Measurements from ENCODE around the gene EXO1.
"Not testable (repeated sequence)": the region's sequence is repeated elsewhere in the genome, so short reads cannot be mapped to it uniquely, and the experiment has no call there.

Gene EXO1

DNA sequence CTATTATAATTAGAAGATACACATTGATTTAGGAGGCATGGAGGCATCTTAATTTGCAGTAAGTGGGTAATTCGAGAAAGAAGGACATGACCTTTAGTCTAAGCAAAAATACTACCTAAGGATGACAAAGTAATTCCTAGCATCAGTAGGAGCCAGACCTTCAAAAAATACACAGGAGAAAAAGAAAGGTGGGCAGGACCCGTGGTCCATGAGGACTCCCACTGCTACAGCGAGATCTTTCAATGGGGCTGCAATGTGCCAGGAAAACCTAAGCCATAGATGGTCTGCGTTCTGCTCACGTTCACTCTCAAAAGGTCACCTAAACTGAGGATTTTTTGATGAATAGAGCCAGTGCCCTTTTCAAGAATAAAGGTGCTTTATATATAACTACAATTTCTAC, 10.6 kb upstream of the EXO1 start:
- DNase-seq: no peak

DNA sequence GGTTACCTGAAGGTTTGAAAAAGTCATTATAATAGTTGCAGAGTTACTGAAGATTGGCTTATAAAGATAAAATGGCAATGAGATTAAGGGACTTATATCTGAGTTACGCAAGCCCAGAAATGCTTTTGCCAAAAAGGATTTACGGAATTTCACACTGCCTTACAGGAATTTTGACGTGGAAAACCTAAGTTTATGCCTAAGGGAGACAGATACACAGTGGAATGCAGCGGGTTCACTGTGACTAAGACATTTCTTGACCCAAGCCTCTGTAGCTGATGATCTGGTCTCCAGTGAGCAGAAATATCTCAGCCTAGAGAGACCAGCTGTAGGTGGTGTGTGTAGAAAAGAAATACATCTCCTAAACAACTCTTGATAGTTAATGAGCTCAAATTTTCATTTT, 10.1 kb upstream of the EXO1 start:
- DNase-seq: no peak

DNA sequence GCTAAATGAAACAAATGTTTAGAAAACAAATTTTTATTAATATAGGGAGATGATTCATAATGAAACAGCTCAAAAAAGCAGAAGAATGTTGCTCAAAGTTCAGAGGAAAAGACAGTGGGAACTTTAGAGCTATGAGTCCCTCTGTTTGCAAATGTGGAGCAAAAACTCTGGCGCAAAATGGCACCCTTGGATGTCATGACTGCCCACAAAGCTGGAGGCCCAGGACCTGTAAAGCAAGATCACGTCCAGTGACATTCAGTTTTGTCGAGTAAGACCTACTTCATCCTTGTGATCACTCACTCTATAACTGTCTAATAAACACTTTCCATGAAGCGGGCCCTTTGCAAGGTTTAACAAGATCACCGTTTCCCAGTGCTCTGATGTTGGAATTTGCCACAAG, 9.1 kb upstream of the EXO1 start:
- no peak for DNase-seq

DNA sequence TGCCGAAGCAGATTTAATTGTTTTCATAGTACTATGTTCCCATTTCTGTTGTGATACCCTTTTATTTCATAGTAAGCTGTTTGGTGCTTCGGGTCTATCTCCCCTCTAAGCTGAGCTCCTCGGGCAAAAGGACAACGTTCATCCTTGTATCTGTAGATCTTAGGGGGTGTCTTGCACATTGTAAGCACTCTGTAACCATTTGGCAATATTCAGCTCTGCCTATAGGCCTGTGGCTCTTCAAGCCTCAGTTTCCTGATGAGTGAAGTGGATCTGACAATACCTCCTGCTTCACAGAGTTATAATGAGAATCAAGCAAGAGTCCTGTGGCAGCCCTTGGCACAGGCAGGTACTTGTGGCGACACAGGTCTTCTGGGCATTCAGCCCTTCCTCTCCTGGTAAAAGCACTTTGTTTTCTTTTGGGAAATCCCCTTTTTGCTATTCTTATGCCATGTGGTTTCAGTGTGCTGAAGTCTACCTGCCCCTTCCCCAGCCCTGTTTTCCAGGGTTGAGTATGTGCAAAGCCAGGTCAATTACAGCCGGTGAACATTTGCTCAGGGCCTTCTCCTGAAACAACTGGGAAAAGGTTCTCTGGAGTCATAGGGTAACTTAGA, 8.5 kb upstream of the EXO1 start:
- no peak for DNase-seq

DNA sequence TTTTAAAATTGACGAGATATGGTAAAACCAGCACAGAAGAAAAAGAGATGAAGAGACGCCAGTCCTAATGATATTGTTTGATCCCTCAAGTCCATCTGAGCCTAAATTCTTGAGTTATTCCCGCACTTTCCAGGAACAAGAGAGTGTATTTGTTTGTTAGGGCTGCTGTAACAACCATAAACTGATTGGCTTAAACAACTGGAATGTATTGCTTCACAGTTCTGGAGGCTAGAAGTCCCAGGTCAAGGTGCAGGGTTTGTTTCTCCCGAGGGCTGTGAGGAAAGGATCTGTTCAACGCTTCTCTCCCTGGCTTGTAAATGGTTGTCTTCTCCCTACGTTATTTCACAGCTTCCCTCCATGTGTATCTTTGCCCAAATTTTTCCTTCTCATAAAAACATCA, 7.8 kb upstream of the EXO1 start:
- DNase-seq: no peak

DNA sequence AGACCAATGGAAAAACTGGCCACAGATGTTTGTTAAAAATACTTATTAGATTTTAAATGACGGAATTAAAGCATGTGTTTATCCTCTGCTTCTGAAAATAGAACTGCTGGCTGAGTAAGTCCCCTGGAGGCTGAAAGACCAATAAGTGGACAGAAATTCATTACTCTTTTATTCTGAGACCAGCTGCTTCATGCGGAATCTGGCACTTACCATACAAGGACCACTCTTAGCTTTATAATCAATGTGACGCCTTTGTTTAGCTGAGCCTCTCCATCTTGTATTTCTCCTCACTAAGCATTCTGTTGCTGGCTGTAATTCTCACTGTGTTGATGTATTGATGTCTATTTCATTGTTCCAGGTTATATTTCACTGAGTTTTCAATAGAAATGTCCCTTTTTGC, 6.3 kb upstream of the EXO1 start:
- DNase-seq: no peak

DNA sequence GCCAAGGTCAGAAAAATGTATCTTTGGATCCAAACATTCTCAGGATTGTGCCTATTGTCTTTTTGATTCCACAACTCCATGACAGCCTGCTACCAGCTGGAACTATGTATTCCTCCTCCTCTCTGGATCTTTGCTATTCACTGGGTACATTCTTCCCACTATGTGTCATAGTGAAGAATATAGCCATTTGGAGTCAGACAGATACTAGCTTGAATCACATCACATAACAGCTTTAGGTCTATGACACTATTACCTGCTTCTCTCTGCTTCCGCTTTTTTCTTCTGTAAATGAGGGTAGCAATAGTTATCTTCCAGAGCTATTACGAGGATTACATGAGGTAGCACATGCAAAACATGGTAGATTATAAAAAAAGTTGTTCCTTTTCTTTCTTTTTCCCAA, 5.4 kb upstream of the EXO1 start:
- no peak for DNase-seq

DNA sequence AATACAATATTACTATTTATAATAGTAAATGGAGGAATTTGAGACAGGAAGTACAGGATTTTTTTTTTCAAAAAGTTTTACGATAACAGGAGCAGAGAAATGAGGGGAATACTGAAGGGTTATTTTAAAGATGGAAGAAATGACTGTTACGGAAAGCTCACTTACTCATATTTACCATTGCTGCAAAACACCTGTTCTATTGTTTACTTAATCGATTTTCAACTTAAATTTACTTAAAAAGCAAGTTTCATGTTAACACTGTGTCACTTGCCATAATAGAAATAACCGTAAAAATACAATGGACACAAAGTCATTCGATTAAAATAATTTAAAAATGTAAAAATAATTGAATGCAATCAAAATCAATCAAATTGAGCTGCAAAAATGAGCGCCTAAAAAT, 3.4 kb upstream of the EXO1 start:
- peak in 1 of 2 experiments; percentile 12 for DNase-seq

DNA sequence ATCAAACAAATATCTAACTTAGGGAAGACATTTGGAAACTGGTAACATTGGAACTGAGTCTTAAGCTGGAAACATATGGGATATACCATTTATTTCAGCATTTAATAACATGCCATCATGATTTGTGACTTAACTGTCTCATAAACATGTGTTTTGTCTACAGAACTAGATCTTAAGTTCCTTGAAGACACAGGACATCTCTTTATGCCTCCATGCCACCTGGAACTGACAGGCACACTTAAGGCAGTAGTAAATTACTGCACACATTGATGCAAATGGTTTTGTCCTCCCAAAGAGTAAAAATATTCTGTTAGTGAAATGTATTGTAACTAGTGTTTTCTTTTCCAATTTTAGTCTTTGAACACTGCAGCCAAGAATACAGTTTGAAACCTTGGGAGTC, 1.6 kb upstream of the EXO1 start:
- DNase-seq: no peak

DNA sequence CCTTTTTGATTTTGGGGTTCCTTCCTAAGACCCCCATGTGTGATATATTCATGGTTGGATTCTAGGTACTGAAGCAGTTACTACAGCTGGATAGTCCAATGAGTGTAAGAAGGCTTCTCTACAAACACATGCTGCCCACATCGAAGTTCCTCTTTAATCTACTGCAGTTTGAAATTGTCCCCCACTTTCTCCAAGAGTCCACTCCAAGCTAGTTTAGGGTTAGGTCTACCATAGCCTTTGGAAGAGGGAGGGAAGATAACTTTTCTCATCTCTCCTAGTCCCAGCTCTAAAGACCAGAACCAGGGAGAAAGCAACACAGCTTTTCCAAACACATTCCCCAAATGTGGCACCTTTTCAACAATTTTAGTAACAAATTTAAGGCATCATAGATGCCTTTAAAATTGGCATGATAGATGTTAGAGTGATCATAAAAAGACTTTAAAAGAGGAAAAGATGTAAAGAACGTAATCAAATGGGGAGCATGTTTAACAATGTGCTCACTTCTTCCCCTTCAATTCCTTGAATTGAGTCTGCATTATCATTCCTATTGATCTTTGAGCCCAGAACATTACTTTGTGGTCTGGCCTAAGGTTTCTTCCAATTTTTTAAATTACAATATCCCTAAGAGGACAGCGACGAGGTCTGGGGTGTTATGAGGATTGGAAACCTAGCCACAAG, 1.0 kb upstream of the EXO1 start:
- DNase-seq: no peak

DNA sequence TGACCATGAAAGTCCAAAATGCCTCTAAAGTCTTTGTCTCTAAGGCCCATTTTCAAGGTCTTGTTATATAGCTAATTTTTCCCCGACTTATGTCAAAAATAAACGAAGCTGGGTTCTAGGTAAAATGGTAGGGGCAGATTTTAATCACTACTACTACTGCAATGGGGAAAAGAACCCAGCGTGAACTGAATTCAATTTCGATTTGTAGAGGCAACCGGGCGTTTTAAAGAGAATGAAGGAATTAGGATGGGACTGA, 536 bp upstream of the EXO1 start:
- DNase-seq: no peak

DNA sequence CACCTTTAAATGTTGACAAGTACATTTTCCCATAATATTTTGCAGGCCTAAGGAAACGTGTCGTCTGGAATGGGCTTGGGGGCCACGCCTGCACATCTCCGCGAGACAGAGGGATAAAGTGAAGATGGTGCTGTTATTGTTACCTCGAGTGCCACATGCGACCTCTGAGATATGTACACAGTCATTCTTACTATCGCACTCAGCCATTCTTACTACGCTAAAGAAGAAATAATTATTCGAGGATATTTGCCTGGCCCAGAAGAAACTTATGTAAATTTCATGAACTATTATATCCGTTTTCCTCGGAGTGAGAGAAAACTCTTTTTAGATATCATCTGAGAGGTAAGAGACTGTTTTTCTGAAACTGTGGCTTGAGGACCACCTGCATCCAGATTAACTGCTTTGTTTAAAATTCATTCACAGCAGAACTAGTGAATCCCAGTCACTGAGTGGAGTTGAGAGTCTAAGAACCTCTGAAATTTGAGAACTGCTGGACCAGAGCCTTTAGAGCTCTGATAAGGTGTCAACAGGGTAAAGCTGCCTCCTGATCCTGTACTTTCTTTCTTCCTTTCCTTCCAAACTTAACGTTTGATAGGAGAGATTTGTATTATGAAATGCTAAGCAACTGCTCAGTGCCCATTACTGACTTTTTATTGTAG, 811 bp downstream of the EXO1 start:
- peak in 1 of 2 experiments; percentile 59 for DNase-seq

DNA sequence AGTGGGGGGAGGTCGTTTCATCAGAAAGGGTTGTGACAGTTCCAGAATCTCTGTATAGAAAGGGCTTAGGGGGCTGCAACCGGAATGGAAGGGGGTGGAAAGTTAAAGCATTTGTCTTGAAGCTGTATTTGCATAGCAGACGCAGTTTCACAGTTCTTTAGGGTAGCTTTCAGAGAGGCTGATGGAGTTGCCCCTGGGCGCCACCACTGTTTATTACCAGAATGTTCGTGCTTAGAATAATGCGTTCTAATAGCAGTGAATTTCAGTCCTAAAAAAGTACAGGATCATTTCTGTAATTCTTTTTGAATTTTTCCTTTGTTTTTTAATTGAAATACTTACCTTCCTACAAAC, 1.3 kb downstream of the EXO1 start:
- DNase-seq: peak in 1 of 2 experiments; percentile 54

DNA sequence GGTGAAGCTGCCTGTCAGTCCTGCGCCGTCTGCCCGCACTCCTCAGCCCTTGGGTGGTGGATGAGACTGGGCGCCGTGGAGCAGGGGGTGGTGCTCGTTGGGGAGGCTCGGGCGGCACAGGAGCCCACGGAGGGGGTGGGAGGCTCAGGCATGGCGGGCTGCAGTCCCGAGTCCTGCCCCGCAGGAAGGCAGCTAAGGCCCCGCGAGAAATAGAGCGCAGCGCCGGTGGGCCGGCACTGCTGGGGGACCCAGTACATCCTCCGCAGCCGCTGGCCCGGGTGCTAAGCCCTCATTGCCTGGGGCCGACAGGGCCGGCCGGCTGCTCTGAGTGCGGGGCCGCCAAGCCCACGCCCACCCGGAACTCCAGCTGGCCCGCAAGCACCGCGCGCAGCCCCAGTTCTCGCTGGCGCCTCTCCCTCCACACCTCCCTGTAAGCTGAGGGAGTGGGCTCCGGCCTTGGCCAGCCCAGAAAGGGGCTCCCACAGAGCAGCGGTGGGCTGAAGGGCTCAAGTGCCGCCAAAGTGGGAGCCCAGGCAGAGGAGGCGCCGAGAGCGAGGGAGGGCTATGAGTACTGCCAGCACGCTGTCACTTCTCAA, 7.6 kb downstream of the EXO1 start:
- DNase-seq: not testable (repeated sequence)

DNA sequence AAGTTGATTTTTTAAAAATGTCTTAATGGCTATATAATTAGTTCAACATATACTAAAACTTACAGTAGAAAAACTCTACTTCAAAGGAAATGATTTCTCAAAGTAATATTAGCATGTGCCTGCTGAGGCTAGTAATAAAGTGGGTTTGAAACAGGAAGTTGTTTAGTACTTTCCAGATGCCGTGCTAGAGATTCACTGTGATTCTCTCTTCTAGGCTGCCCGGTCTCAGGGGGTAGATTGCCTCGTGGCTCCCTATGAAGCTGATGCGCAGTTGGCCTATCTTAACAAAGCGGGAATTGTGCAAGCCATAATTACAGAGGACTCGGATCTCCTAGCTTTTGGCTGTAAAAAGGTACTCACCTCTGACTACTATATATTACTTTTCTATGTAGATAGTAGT, 9.1 kb downstream of the EXO1 start:
- DNase-seq: peak; percentile 7 to 70

DNA sequence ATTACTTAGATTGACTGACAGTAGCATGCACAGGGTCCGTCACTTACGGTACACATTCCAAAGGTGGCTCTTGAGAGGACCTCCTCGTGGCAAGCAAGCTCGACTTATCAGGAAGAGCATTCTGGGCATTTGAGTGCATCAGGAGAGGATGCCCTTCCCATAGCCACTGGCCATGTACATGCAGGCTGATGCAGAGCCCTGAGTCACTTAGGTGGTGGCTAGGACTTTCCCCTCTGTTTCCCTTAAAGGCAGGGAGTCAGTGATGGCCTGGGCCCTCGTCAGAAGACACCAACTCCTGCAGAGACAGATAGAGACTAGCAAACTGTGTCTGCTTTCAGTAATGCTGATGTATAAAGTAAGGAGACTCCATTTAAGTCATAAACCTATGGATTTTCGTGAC, 12.9 kb downstream of the EXO1 start:
- DNase-seq: no peak

DNA sequence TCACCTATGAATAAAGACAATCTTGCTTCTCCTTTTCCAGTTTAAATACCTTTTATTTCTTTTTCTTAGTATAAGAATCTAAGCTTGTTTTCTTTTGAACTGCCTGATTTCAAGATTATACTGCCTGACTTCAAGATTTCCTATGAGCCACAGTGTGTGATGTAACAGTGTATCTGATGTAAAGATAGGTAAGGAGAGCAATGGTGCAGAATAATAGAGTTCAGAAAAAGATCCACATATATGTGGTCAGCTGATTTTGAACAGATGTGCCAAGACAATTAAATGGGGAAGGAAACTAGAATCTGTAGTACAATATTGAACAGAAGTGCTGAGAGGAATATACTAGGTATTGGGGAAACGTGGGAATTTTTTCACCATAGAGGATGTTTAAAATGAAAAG, 21.0 kb downstream of the EXO1 start:
- DNase-seq: no peak

DNA sequence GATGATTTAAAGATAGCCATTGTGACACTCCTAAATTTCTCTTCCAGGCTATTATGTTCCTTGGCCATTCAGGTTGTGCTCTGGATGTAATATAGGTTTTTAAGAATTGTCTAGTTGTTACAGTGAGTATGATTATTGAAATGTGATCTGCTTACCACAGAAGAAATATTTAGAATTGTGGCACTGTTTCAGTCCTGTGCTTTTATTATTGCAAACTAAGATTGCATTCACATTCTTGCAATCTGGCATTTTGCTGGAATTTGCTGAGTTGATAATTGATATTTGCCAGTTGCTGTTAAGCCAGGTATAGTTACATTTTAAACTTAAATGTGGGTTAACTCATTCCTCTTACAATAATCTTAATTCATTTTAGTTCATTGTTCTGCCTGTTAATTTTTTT, 22.3 kb downstream of the EXO1 start:
- DNase-seq: no peak

DNA sequence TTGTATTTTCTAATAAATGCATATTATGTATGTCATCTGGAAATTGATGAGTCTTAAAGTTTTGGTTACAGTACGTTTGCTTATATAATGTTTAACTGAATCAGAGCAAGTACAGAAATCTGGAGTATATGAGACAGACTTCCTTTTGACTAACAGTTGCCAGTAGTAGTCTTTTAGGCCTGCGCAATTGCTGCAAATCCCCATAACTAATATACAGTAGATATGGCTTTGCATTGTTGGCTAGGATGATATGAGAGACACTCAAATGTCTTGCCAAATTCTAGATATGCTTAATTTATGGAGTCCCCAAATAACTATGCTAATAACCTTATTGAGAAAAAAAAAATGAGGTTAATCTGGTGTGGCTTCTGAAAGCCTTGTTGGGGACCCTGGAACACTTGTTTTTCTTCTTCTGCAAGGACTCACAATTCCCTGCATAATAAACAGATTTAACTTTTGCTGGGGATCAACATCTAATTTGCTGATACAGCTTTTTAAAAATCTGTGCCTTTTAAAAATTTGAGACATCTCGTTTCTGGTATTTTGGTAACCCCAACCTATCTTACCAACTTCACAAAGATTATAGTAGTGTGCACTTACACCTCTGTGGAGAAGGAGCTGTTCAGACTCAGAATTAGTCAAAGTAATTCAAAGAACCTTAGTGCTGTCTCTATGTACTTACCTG, 22.9 kb downstream of the EXO1 start:
- DNase-seq: no peak

DNA sequence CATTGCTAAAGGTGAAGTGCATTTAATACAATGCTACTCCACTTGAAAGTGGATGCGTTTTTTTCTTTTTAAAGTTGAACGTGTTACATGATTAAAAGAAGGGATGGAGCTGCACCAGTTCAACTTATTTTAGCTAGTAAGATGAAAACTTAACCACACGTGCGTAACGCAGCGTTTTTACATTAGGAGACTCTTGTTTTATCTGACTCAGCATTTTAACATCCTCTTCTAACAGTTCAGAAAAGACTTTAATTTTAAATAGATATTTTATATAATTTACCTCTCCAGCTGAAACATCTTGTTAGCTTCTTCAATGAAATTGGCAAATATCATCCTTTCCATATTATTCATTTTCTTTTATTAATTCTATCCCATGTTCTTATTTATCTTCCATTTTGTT, 33.4 kb downstream of the EXO1 start:
- DNase-seq: no peak

DNA sequence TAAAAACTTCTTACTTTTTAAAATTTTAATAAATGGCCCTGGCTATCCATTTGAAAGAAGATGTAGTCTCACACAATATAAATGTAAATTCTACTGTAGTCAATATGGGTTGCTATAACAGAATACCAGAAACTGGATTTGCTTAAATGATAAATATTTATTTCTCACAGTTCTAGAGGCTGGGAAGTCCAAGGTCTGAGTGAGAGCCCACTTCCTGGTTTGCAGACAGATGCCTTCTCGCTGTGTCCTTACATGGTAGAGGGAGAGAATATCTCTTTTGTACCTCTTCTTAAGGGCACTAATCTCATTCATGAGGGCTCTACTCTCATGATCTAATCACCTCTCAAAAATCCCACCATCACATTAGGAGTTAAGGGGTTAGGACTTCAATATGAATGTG, 35.2 kb downstream of the EXO1 start:
- DNase-seq: no peak

DNA sequence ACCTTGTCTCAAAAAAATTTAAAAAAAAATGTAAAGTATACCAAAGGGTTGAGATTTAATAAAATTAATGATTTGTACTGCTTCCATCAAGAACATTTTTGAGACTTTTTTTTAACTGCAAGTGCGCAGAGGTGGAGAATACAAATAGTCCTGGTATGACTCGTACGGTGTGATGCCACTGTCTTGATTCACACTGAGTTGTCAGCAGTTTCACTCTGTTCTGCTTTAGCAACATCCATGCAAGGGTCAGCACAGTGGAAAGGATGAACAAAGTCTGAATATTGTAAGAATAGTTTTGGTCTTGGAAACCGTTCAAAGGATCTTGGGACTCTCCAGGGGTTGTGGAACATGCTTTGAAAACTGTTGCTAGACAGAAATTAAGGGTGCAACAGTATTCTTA, 40.2 kb downstream of the EXO1 start:
- no peak for DNase-seq

DNA sequence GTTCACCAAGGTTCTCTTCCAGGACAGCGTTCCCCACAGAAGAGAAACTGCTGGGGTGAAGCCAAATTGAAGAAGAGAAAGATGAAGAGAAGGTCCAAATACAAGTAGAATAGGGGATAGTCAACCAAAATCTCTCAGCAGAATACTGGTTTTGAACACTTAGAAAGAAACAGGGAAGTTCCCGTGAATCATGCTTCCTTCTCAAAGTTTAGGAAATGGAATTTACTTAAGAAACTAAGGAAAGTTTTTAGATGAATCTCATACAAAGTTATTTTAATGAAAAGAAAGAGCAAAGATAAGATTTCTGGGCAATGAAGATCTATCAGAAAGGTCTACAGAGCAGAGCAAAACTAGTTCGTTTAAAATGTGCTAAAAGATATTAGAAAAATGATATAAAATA, 43.3 kb downstream of the EXO1 start:
- DNase-seq: no peak

DNA sequence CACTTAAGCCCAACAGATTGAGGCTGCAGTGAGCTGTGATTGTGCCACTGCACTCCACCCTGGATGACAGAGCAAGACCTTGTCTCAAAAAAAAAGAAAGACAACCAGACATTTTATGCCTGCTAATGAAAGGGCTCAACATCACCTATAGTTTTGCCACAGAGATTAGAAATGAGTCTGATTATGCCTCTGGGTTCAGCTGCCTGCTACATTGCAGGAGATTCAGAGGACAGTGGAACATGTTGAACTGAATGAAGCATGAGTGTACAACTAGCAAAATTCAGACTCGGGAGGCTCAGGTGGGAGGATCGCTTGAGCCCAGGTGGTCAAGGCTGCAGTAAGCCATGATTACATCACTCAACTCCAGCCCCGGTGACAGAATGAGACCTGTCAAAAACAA, 46.0 kb downstream of the EXO1 start:
- DNase-seq: no peak

Measured in NCI-H2081 (cell line).